HAP-1 (cell line): ENCODE results near the gene HIGD2A.
A peak's percentile ranks its signal among the peaks of the same experiment; 100 is the strongest.

Experiments used
- DNase-seq, 2 experiments: peaks; one replicate each; pipeline ENCODE4 v3.0.0-alpha.2; 2016 to 2020; ENCODE audit warnings: low spot score in 2 of 2
- H3K27me3 ChIP-seq: fragments of 250-450 bp; sonication (Bioruptor Pico); 2 replicates; pipeline ENCODE4 v1.5.1; 2020; ENCODE audit warnings: low read depth, mild to moderate bottlenecking, moderate library complexity
- H3K36me3 ChIP-seq: fragments of 250-450 bp; sonication (Bioruptor Pico); replicated peaks from 2 replicates; pipeline ENCODE4 v1.5.1; 2020; ENCODE audit warnings: mild to moderate bottlenecking
- H3K4me1 ChIP-seq: fragments of 250-450 bp; sonication (Bioruptor Pico); 2 replicates; pipeline ENCODE4 v1.5.1; 2020; ENCODE audit warnings: mild to moderate bottlenecking
- H3K4me3 ChIP-seq: fragments of 250-450 bp; sonication (Bioruptor Pico); 2 replicates; pipeline ENCODE4 v1.5.1; 2020; ENCODE audit warnings: mild to moderate bottlenecking, moderate library complexity
- H3K9me3 ChIP-seq: fragments of 250-450 bp; sonication (Bioruptor Pico); 2 replicates; pipeline ENCODE4 v1.5.1; 2020; ENCODE audit warnings: mild to moderate bottlenecking, moderate library complexity
- in situ Hi-C: fragments of 300-500 bp; cut with MboI; formaldehyde crosslinking; loops from 3 replicates; pipeline ENCODE4 v1.14.3; 2020; ENCODE audit warnings: low sequenced_read_pairs, inconsistent platforms, mixed read lengths

The HIGD2A gene

DNA sequence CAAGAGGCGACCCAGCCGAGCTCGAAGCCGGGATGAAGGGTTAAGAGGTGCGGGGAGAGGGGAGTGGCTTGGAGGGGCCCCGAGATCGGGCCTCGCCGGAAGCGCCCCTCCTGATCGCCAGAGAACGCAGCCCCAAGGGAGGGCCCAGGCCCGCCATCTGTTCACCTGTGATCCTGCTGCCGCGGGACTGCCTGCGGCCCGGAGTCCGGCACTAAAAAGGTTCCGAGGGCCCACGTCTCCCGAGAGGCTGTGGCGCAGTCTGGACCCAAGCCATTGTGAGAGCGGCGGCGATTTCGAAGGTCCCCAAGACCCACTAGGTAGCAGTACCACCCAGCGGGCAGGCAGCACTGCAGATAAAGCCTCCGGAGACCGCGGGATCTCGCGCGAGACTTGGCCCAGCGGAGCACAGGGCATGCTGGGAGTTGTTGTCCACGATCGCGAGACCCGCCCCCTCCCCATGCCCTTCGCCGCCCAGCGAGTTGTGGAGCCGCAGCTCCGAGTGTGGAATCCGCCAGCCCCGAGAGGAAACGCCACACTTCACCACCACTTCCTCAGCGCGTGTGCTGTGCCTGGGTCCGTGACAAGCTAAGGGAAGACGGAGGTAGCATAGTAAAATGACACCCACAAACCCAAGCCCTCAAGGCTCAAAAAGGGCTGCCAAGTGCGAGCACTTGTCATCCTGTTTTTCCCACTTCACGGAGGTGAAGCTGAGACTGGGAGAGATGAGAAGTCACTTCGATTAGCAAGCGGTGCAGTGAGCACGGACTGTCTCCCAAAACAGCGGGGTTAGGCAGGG lies 26.9 kb upstream of the HIGD2A start, which contains the start of gene KIAA1191:
TSS of gene KIAA1191 (minus strand) at position 328 of the 796 bp plus-strand sequence. CDS start 2,256 bp downstream, outside the sequence.
- Histone ChIP-seq H3K27me3 (no peaks in the 10 kb centered on the region), H3K36me3 (peaks cover 24% of the 10 kb centered on the region), H3K9me3 (no peaks in the 10 kb centered on the region), H3K4me3 (peak within 1 kb of the TSS; percentile 87), H3K4me1 (no peaks in the 10 kb centered on the region)
- in situ Hi-C loops: no loop called here
- peak; percentile 87 to 97 for DNase-seq

DNA sequence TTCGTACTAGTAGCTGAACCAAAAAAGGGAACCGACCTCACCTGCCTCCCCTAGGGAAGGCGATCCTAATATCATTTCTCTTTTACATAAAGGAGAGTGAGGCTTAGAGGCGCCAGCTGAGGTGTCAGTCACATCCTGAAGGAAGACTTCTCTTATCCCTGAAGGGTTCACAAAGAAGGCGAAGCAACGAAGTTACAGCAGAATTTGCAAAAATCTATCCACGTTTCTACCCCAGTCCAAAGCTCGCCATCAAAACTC lies 26.4 kb upstream of the HIGD2A start:
- Histone ChIP-seq H3K4me1 (no peaks in the 10 kb centered on the region), H3K36me3 (peaks cover 22% of the 10 kb centered on the region), H3K27me3 (no peaks in the 10 kb centered on the region), H3K4me3 (peak overlapping the region; percentile 87), H3K9me3 (no peaks in the 10 kb centered on the region)
- in situ Hi-C loops: no loop called here
- DNase-seq: no peak

DNA sequence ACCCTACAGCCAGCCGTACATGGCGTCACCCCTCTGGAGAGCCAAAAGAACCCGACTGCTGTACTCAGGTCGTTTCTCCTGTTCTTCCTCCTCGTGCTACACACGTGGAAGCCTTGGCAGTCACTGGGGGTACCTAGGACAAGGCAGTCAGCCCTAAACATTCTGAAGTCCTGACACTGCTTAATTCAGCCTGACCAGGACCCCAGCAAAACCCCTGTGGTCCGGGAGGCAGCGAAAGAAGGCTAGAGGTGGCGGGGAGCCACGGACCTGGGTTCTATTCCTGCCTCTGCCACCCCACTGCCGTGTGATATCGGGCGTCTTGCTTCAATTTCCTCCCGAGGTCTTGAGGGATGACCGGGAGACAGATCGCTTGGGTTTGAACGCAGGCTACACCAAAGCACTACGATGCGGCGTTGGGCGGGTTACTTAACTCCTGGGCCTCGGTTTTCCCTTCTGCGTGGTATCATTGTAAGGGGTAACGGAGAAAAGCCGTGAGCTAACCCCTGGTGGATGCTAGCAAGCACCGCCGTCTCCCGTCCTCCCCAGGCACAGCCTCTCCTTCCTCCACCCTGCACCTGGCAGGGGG lies 23.7 kb upstream of the HIGD2A start:
- no peaks in the 10 kb centered on the region for H3K36me3 ChIP-seq
- no peak overlapping the region for H3K4me3 ChIP-seq
- H3K27me3 ChIP-seq: no peaks in the 10 kb centered on the region
- no peaks in the 10 kb centered on the region for H3K9me3 ChIP-seq
- in situ Hi-C loops: no loop called here
- no peak for DNase-seq
- H3K4me1 ChIP-seq: no peaks in the 10 kb centered on the region

DNA sequence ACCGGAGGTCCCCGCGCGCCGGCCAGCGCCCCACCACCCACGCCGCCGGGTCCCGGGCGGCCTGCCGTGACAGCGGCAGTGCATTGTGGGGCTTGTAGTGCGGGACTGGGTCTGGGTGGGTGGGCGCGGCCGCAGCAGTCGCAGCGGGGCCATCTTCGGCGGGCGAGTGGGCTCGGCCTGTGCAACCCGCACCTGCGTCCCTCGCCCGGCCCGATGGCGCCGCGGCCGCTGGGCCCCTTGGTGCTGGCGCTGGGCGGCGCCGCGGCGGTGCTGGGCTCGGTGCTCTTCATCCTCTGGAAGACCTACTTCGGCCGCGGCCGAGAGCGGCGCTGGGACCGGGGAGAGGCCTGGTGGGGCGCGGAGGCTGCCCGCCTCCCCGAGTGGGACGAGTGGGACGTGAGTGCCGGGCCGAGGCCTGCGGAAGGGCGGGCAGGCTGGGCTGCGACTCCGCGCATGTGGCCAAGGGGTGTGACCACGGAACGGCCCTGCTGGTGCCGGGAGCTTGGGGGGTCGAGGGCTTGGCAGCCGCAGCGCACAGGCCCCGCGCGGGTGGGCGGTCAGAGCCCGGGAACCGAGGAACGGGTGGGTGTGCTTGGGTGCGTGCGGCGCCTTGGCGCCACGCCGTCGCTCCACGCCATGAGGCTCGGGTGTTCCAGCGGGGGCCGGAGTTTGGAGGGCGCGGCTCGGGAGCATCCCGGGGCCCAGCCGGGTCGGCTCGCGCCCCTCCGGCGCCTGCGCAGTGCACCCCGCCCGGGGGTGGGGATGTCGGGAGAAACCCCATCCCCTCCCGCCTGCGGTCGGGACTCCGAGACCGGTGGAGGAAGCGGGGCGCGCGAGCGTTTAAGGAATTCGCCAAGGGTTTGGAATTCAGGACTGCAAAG lies 23.0 kb upstream of the HIGD2A start, which contains the start of gene ARL10:
TSS of gene ARL10 (plus strand) at position 137 of the 881 bp plus-strand sequence. CDS start at position 214, 77 bp downstream.
- Histone ChIP-seq H3K27me3 (no peaks in the 10 kb centered on the region), H3K4me1 (no peaks in the 10 kb centered on the region), H3K36me3 (no peaks in the 10 kb centered on the region), H3K9me3 (no peaks in the 10 kb centered on the region), H3K4me3 (no peak within 1 kb of the TSS)
- DNase-seq: no peak
- in situ Hi-C loops: no loop called here

DNA sequence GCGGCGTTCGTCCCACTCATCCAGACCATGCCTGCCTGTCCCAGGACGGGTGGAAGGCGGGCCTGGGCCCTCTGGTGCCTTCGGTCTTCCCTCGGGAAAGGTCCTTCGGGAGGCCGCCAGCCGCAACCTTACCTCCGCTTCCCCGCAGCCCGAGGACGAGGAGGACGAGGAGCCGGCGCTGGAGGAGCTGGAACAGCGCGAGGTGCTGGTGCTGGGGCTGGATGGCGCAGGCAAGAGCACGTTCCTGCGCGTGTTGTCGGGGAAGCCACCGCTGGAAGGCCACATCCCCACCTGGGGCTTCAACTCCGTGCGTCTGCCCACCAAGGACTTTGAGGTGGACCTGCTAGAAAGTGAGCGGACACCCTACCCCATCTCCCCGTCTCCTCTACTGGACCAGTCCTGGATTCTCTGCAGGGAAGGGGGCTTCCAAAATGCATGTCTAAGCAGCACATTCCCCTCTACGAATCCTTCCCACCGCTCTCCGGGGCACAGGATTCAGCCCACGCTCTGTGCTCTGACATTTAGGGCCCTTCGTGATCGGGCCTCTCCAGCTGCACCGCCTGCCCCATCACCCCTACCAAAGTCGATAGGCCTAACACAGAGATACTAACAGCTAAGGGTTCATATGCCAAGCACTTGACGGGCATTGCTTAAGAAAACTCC lies 22.2 kb upstream of the HIGD2A start:
- Histone ChIP-seq H3K4me1 (no peaks in the 10 kb centered on the region), H3K9me3 (no peaks in the 10 kb centered on the region), H3K36me3 (no peaks in the 10 kb centered on the region), H3K27me3 (no peaks in the 10 kb centered on the region), H3K4me3 (no peak overlapping the region)
- DNase-seq: no peak
- in situ Hi-C loops: no loop called here

DNA sequence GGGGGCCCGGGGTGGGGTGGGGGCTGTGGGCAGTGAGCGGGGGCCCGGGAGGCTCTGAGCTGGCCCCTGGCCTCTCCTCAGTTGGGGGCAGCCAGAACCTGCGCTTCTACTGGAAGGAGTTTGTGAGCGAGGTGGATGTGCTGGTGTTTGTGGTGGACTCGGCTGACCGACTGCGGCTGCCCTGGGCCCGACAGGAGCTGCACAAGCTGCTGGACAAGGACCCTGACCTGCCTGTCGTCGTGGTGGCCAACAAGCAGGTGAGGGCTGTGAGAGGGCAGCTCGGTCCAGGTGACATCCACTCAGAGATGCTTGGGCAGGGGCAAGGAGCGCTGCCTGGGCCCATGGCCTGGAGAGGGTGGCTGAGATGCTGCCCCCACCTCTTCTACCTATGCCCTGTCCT lies 19.8 kb upstream of the HIGD2A start:
- DNase-seq: no peak

DNA sequence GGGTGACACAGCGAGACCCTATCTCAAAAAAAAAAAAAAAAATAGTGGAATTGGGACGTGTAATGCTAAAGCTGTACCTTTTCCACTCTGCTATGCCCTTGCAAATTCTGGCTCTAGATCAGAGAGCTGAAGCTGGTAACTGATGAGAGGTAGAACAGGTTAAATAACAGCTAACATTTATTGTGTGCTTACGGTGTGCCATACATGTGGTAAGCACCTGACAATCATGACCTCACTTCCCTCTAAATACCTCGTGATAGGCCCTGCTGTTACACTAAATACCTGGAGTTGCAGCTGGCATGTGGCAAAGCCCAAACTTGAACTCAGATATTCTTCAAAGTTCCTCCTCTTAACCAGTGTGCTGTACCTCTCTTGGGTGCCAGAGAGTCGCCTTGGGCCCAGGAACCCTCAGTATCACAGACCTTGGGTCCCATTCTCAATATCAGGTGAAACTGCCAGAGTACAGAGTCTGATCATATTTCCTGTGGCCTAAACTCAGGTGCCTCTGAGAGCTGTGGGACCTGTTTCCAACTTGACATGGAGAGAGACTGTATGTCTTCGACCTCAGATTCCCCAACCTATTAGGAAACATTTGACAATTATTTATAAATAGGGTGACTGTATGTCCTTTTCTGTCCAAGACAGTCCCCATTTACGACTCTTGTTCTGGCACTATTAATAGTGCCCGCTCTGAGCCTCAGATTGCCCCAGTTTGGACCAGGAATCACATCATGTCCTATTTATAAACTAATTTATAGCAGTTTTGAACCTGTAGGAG lies 18.4 kb upstream of the HIGD2A start:
- H3K4me3 ChIP-seq: no peak overlapping the region
- no peaks in the 10 kb centered on the region for H3K27me3 ChIP-seq
- no peaks in the 10 kb centered on the region for H3K9me3 ChIP-seq
- peaks cover 4% of the 10 kb centered on the region; the same call in 1 of the 2 replicates for H3K4me1 ChIP-seq
- H3K36me3 ChIP-seq: no peaks in the 10 kb centered on the region
- in situ Hi-C loops: no loop called here
- DNase-seq: no peak

More for the DNA sequence above, 19.8 kb upstream of the HIGD2A start:
- H3K36me3 ChIP-seq: no peaks in the 10 kb centered on the region
- peaks cover 3% of the 10 kb centered on the region; the same call in 1 of the 2 replicates for H3K4me1 ChIP-seq
- in situ Hi-C loops: no loop called here
- no peaks in the 10 kb centered on the region for H3K9me3 ChIP-seq
- H3K27me3 ChIP-seq: no peaks in the 10 kb centered on the region
- H3K4me3 ChIP-seq: no peak overlapping the region

DNA sequence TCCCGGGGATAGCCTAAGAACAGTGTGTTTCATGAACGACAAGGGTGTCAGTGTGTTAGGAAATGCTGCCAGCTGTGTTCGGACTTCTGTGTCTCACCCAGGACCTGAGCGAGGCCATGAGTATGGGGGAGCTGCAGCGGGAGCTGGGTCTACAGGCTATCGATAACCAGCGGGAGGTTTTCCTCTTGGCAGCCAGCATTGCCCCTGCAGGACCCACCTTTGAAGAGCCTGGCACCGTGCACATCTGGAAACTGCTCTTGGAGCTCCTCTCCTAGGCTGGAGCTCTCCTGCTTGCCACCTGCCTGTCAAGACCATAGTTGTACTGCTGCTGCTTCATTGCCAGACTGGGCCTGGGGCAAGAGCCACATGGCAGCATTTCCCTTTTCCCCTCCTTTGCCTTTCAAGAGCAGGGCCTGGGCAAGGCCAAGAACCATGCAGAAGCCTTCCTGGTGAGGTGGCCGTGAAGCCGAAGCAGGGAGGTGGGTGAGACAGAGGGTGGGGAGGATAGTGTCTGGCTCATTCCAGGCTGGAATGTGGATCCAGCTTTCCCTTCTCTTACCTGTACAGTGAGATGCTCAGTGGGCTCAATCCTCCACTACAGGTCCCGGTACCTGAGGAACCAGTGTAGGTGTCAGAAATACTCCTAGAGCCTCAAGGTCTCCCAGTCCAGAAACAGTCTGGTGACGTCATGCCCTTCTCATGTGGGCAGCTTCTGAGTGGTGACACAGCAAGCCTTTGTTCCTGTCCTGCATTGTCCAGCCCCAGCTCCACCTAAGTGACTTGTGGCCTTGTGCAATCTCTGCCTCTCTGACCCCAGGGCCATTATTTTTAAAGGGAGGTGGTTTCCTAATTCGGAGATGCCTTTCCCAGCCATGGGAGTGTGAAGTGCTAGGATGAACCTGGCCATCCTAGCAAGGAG lies 16.7 kb upstream of the HIGD2A start:
- H3K4me3 ChIP-seq: no peak overlapping the region
- H3K27me3 ChIP-seq: no peaks in the 10 kb centered on the region
- in situ Hi-C loops: no loop called here
- H3K36me3 ChIP-seq: no peaks in the 10 kb centered on the region
- peaks cover 4% of the 10 kb centered on the region; the same call in 1 of the 2 replicates for H3K4me1 ChIP-seq
- DNase-seq: no peak
- no peaks in the 10 kb centered on the region for H3K9me3 ChIP-seq

DNA sequence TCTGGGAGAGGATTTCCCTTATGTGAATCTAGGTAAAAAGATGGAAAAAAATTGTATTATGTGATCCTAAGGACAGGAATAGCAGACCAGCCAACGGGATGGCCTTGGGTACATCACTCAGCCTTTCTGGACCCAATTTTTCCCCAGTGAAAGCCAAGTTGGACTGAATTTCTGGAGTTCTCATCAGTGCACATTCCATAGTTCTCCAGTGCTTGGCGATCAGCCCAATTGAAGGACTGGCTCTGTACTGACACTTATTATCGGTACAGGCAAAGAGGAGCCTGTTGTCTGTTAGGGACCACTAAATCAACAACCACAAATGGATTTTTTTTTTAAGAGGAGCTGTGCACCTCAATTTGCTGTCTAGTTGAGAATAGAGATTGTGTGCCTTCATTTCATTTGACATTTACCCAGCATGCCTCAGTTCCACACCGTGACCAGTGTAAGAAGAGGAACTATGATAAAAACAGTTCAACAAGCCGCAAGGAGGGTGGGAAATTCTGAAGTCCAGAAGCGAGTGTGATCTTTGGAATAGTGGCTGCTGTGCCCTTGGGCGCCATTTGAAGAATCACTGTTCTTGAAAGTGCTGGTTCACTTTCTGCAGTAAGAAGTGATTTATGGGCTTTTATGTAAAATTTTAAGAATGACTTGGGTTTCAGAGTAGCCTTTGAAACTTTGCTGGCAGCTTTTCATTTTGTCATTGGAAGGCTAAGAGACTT lies 15.3 kb upstream of the HIGD2A start:
- Histone ChIP-seq H3K9me3 (no peaks in the 10 kb centered on the region), H3K36me3 (no peaks in the 10 kb centered on the region), H3K27me3 (no peaks in the 10 kb centered on the region), H3K4me1 (peaks cover 4% of the 10 kb centered on the region; the same call in 1 of the 2 replicates), H3K4me3 (no peak overlapping the region)
- DNase-seq: no peak
- in situ Hi-C loops: no loop called here

DNA sequence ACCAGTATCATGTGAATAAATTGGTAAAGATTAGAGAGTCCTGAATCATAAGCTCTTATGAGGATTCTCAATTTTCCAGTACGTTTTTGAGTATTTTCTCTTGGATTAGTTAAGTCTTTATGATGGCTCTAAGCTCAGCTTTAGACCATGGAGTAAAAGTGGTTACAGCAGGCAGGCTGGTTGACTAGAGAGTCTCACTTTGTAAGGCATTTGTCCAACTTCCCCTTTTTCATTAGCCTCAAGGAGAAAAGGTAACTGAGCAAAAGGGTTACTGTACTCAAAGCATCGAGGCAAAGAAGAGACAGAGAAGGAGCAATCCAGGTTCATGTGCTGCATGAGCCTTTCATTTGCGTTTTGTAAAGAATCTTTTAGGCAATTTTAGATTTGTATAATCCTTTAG lies 8.7 kb upstream of the HIGD2A start:
- Histone ChIP-seq H3K9me3 (no peaks in the 10 kb centered on the region), H3K36me3 (peaks cover 33% of the 10 kb centered on the region), H3K27me3 (no peaks in the 10 kb centered on the region), H3K4me3 (no peak overlapping the region), H3K4me1 (no peaks in the 10 kb centered on the region)
- DNase-seq: no peak
- in situ Hi-C loops: no loop called here

DNA sequence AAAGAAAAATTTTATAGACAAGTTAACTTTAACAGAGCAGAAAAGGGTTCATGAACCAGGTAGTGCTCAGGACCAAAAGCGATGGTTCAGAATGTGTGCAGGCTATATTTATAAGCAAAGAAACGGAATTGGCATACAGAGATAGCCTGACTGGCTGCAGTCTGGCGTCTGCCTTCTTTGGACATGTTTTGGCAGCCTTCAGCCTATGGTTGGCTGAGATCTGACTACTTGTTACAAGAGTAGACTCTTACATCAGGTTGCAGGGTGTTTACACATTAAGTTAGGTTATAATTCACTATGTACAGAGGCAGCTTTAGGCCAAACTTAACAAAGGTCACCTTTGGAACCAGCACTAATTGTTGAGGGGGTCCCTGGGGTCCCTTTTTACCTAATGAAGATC lies 7.1 kb upstream of the HIGD2A start:
- no peaks in the 10 kb centered on the region for H3K27me3 ChIP-seq
- H3K9me3 ChIP-seq: no peaks in the 10 kb centered on the region
- DNase-seq: no peak
- no peaks in the 10 kb centered on the region for H3K4me1 ChIP-seq
- H3K36me3 ChIP-seq: peaks cover 48% of the 10 kb centered on the region
- in situ Hi-C loops: no loop called here
- no peak overlapping the region for H3K4me3 ChIP-seq

DNA sequence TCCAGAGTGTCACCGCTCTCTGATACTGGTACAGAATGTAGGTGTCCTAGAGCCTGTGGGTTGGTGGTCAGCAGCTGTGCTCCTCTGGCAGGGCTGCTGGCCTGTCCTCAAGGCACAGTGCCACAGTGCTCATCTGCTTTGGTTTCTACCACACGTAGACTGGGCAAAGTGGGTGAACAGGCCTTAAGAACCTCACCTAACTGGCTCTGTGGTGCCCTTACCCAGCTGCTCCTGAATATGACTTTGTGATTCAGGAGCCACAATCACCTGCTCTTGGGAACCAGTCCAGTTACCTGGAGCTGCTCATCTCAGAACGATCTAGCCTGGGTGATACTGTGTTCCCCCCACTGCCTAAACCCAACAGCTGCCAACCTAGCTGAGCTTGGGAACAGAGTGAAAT lies 6.6 kb upstream of the HIGD2A start:
- Histone ChIP-seq H3K4me1 (no peaks in the 10 kb centered on the region), H3K4me3 (no peak overlapping the region), H3K9me3 (no peaks in the 10 kb centered on the region), H3K36me3 (peaks cover 52% of the 10 kb centered on the region), H3K27me3 (no peaks in the 10 kb centered on the region)
- no peak for DNase-seq
- in situ Hi-C loops: no loop called here
